BJ (cell line): Measurements from ENCODE around the gene MINDY3. TPM values are rescaled to one million over a fixed set of nuclear protein-coding genes. Genes with fewer than 3 reads are reported as not detected.
"Not testable (repeated sequence)": the region's sequence is repeated elsewhere in the genome, so short reads cannot be mapped to it uniquely, and the experiment has no call there.

Experiments used
- CTCF ChIA-PET: fragments of 350-600 bp; formaldehyde crosslinking; extraction: SDS; loops from one replicate; lab custom pipeline; 2021; ENCODE audit warnings: antibody characterized with exemption, inconsistent platforms; lab: Yijun Ruan, JAX
- POLR2A ChIA-PET: fragments of 300-600 bp; sonication (Branson Sonifier 250); formaldehyde crosslinking; extraction: SDS; loops from one replicate; lab custom pipeline; 2021; ENCODE audit warnings: antibody characterized with exemption; lab: Charles Lee
- DNase-seq: peaks from one replicate; pipeline ENCODE4 v3.0.0-alpha.2; 2011; ENCODE audit warnings: low read depth
- H3K27me3 ChIP-seq: 2 replicates; pipeline ENCODE4 v1.6.0; 2011; ENCODE audit warnings: low read length; ENCODE audit not compliant: control insufficient read depth, insufficient read depth
- H3K36me3 ChIP-seq: 2 replicates; pipeline ENCODE4 v1.5.1; 2011; ENCODE audit warnings: low read length; ENCODE audit not compliant: control insufficient read depth, insufficient read depth
- H3K4me3 ChIP-seq: 2 replicates; pipeline ENCODE4 v1.5.1; 2011; ENCODE audit warnings: low read depth, mild to moderate bottlenecking, control low read depth, low read length
- polyA plus RNA-seq: library from polyadenylated mRNA; depleted of rRNA; stranded (reverse); fragments of >200 nt; gene quantifications from 2 replicates; pipeline ENCODE4 v1.2.3, GENCODE V29; 2011
- TF ChIP-seq, protein P1 (sequence below): IDR thresholded peaks from 2 replicates; pipeline ENCODE4 v1.5.1; 2011; ENCODE audit warnings: low read depth, mild to moderate bottlenecking, control low read depth, inconsistent platforms, low read length, moderate library complexity; ENCODE audit not compliant: insufficient read depth

Gene MINDY3
- polyA plus RNA-seq, 1 experiment: 11.9 TPM

DNA sequence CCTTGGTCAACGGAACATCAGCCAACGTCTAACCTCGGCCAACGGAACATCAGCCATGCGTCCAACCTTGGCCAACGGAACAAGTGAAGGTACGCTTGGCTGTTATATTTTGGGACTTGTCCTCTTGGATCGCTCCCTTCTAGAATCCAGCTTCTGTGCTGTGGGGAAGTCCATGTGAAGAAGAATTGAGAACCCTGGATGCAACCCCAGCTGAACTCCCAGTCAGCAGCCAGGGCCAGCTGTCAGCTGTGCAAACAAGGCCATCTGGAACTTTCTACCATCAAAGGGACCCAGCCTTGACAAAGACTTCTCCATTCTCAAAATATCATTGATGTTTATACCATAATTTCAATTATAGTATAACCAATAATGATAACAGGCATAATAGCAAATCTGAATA lies 97.3 kb downstream of the MINDY3 start:
- Histone ChIP-seq H3K36me3 (no peaks in the 10 kb centered on the region), H3K27me3 (peaks cover 3% of the 10 kb centered on the region), H3K4me3 (no peak overlapping the region)
- TF ChIP-seq, protein P1, sequence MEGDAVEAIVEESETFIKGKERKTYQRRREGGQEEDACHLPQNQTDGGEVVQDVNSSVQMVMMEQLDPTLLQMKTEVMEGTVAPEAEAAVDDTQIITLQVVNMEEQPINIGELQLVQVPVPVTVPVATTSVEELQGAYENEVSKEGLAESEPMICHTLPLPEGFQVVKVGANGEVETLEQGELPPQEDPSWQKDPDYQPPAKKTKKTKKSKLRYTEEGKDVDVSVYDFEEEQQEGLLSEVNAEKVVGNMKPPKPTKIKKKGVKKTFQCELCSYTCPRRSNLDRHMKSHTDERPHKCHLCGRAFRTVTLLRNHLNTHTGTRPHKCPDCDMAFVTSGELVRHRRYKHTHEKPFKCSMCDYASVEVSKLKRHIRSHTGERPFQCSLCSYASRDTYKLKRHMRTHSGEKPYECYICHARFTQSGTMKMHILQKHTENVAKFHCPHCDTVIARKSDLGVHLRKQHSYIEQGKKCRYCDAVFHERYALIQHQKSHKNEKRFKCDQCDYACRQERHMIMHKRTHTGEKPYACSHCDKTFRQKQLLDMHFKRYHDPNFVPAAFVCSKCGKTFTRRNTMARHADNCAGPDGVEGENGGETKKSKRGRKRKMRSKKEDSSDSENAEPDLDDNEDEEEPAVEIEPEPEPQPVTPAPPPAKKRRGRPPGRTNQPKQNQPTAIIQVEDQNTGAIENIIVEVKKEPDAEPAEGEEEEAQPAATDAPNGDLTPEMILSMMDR: no peak
- ChIA-PET CTCF (no interaction called here), POLR2A (no interaction called here)
- no peak for DNase-seq

DNA sequence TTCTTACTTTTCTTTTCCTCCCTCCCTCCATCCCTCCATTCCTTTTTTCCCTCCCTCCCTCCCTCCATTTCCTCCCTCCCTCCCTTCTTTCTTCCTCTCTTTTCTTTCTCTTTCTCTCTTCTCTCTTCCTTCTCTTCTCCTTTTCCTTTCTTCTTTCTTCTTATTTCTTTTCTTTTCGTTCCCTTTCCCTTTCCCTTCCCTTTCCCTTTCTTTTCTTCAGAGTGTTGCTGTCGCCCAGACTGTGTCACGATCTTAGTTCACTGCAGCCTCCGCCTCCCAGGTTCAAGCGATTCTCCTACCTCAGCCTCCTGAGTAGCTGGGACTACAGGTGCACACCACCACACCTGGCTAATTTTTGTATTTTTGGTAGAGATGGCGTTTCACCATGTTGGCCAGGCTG lies 98.1 kb downstream of the MINDY3 start:
- H3K4me3 ChIP-seq, H3K27me3 ChIP-seq, POLR2A ChIA-PET, H3K36me3 ChIP-seq, CTCF ChIA-PET, DNase-seq: not testable (repeated sequence)

DNA sequence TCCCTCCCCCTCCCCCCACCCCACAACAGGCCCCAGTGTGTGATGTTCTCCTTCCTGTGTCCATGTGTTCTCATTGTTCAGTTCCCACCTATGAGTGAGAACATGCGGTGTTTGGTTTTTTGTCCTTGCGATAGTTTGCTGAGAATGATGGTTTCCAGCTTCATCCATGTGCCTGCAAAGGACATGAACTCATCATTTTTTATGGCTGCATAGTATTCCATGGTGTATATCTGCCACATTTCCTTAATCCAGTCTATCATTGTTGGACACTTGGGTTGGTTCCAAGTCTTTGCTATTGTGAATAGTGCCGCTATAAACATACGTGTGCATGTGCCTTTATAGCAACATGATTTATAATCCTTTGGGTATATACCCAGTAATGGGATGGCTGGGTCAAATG lies 99.1 kb downstream of the MINDY3 start:
- H3K27me3 ChIP-seq, H3K36me3 ChIP-seq, DNase-seq, POLR2A ChIA-PET, H3K4me3 ChIP-seq, CTCF ChIA-PET: not testable (repeated sequence)

DNA sequence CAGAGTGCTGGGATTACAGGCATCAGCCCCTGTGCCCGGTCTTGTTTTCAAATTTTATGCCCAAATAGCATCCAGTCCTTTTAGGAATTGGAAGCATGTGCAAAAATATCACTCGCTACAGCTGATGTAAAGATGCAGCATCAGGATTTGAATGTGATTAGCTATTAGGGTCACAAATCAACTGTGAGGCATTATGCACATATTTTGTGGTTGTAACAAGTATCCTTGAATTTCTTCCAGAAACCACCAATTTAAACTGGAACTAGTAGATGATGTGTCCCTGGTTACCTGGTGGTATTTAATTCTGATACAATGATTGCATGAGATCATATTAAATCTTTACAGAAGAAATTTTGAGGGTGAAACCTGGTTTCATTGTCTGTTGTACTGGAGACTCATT lies 99.6 kb downstream of the MINDY3 start:
- TF ChIP-seq, protein P1: no peak
- POLR2A ChIA-PET: no interaction called here

DNA sequence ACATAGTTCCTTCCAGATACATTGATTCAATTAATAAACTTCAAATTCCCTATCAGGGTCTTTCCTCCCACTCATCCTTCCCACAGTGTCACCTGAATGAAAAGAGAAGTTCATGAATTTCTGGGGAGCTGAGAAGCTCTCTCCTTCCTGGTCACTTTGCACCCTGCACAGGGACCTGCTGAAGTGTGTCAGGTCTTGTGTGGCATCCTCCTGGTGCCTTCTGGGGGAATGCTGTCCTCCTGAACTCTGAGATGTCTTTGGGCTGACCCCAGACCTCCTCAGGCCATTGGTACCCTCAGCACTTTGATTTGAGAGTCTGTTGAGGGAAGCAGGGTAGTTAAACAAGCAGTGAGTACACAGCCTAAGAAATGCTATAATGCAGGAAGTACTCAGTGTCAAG lies 101.0 kb downstream of the MINDY3 start:
- H3K27me3 ChIP-seq: peaks cover 6% of the 10 kb centered on the region
- CTCF ChIA-PET: no interaction called here
- TF ChIP-seq, protein P1: no peak
- POLR2A ChIA-PET: no interaction called here
- no peak overlapping the region for H3K4me3 ChIP-seq
- H3K36me3 ChIP-seq: no peaks in the 10 kb centered on the region
- no peak for DNase-seq

More for the DNA sequence above, 99.6 kb downstream of the MINDY3 start:
- Histone ChIP-seq H3K27me3 (peaks cover 3% of the 10 kb centered on the region), H3K4me3 (no peak overlapping the region), H3K36me3 (no peaks in the 10 kb centered on the region)
- no peak for DNase-seq
- CTCF ChIA-PET: no interaction called here

DNA sequence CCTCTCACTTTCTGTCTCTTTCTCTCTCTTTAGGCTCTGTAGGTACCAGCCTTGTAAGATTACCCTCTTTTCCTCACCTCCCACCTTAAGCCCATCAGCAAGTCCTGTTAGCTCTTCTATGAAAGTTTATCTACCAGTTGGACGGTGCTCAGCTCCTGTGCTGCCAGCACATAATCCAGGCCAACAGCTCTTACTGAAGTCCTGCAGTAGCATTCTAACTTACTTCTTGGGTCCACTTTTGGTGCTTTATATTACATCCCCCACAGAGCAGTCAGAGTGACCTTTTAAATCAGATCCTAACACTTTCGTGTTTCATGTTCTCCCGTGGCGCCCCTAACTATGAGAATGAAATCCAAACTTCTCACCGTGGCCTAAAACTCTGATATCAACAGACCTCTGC lies 101.7 kb downstream of the MINDY3 start:
- DNase-seq: no peak
- TF ChIP-seq, protein P1: no peak
- CTCF ChIA-PET: no interaction called here
- Histone ChIP-seq H3K36me3 (no peaks in the 10 kb centered on the region), H3K27me3 (peaks cover 6% of the 10 kb centered on the region), H3K4me3 (no peak overlapping the region)
- POLR2A ChIA-PET: no interaction called here
